Measurements from ENCODE around the gene ALK.
"Not testable (repeated sequence)": the region's sequence is repeated elsewhere in the genome, so short reads cannot be mapped to it uniquely, and the experiment has no call there.

The ALK gene

GRCh38 chr2:29786361-29786760 is 135.0 kb downstream of the ALK start:
- DNase-seq = peak; percentile 17 to 52

- DNase-seq = no peak
Observed at GRCh38 chr2:29783666-29784065, 137.7 kb downstream of the ALK start.

DNA sequence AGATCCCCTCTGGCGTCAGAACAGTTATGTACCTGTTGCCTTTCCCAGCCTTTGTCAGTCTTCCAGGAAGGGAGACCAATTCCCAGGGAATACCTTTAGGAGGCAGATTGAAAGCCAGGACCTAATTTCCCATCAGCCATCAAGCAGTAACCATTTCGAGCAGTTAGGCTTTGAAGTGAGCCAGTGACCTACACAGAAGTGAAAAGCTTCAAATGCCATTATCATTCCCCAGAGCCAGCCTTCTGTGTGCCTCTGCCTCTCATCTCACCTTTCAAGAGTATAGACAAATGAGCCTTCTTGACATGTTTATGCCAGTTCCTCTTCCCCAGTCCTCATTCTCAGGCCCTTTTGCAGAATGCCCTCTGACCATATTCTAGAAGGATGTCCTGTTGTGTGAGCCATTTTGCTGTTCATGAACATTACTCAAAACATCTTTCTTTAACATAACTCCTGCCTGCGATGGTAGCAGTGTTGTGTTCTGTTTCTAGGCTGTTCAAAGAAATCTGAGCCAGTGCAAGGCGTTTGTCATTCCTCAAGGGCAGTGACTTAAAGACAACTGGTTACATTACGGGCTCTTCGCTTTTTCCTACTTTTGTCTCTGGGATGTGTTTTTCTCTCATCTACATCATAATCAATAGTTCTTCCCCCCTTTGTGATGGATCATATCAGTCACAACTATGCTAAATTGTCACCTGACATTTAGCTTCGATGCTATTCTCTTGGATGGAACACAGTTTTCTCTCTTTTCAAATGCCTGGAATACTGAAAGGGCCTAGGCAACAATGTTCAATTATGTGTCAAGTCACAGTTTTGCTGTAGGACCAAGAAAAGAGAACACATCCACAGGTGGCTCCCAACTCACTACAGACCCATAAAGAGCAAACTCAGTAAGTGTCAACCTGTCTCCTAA is 138.6 kb downstream of the ALK start:
- DNase-seq = peak in 1 of 2 experiments; percentile 6

- no peak for DNase-seq
Observed at GRCh38 chr2:29782087-29782486, 139.3 kb downstream of the ALK start.

DNA sequence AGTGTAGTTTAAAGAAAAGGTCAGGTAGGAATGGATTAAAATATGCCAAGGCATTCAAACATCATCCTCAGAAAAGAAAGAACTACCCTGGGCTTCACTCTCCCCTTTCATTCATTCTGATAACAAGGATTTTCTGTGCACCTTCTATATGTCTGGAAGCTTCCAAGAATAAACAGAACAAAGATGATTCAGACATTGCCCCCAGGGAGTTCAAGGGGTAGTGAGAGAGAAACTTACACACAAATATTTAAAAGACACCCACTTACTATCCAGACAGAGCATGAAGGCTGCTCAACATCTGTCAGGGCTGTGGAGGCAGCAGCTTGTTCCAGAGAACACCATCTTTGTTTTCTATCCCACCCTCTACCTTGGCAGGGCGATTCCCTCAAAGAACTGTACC is 140.5 kb downstream of the ALK start:
- DNase-seq = no peak

DNA sequence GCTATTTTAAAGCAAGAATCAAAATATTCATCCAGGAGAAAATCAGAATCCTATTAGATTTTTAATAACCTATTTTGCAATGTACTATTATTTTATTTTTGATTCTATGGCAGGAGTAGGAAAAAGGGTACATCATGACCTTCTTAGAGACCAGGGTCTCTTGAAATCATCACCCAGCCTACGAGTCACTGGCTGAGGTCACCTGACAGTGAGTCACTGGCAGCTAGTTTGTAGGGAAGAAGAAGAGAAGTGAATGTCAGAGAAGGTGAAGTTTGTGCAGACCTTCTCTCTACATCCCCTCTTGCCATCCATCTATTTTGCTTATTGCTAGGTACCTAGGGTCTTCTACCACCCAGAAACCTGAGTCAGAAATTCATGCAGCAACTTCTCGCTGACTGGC is 144.2 kb downstream of the ALK start:
- DNase-seq = no peak

- no peak for DNase-seq
Observed at GRCh38 chr2:29776406-29776805, 145.0 kb downstream of the ALK start.

DNA sequence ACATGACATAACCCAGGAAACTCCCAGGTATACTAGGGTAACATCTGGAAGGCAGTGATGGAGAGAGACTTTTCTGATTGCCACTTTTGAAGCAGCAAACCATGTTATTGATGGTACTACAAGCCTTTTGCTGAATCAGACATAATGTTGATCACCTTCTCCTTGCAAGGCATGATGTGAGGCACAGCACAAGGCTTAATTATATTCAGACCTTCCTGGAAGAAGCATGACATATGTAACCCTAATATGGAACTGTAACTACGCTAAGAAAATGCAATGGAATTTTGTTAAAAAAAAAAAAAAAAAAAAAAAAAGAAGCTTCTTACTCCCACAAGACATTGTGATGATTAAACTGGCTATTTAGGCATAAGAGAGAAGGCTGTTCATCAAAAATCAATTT is 145.4 kb downstream of the ALK start:
- DNase-seq = no peak

DNA sequence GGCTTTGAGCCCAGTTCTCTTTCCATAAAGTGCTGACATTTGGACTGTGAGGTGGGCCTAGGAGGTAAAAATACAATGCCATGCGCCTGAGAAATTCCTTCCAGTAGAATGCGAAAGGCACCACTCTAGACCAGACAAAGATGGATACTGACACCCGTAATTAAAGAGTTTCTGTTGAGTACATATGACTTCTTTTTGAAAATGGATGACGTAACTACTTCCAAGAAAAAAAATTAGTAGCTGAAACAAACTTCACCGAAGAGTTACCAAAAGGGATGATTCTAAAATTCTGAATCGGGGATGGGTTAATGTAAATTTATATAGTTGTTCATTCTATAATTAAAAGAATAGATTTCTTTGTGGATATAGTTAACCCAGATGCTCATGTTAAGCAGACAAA is 146.8 kb downstream of the ALK start:
- no peak for DNase-seq

GRCh38 chr2:29770846-29771245 is 150.5 kb downstream of the ALK start:
- no peak for DNase-seq

DNA sequence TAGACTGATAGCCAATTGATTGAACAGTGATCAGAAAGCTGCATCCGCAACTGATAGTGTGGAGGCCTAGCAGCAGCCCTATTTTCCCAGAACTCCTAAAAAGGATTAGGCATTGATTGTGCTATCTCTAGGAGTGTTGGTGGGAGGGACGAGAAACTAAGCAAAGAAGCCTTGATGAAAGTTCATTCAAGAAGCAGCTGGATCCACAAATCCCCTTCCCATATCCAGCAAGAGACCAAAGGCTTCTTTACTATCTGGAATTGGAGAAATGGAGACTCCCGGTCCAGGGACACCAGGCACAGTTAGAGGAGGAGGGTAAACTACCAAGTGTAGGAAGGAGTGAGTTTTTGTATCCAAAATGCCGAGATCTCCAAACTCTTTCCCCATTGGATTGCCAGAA is 151.5 kb downstream of the ALK start:
- DNase-seq = no peak

DNA sequence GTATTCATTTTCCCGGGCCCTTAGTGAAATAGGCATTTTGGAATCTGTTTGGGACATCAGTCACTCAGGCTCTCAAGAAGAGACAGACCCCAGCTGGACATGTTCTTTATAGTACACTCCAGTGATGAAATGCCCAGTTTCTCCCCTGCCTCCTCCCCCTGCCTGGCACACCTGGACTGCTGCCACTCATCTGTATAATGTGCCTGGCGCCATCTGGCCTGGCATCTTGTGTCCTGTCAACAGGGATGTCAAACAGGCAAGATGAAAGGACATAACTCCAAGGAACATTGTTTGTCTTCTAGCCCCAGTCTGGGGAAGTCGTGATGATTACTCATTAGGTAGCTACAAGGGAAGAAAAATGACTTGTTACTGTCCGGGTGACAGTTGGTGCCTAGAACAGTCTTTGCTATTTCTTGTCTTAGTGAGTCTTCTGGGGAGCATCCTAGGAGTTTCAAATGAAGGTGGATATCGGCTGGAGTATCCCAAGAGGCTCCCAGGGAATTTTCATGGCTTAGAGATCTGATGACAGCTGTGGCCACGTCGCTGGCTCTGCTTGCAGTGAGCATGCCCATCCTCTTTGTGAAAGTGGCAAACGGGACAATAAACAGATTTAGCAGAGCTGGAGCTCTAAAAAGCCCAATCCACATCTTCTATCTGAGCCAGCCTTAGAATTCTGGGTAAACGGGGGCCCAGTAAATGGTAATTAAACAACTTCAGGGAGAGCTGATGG is 153.6 kb downstream of the ALK start:
- no peak for DNase-seq

GRCh38 chr2:29766191-29766590 is 155.2 kb downstream of the ALK start:
- no peak for DNase-seq

- DNase-seq = no peak
Observed at GRCh38 chr2:29765721-29766120, 155.7 kb downstream of the ALK start.

- no peak for DNase-seq
Observed at GRCh38 chr2:29763371-29763770, 158.0 kb downstream of the ALK start.

DNA sequence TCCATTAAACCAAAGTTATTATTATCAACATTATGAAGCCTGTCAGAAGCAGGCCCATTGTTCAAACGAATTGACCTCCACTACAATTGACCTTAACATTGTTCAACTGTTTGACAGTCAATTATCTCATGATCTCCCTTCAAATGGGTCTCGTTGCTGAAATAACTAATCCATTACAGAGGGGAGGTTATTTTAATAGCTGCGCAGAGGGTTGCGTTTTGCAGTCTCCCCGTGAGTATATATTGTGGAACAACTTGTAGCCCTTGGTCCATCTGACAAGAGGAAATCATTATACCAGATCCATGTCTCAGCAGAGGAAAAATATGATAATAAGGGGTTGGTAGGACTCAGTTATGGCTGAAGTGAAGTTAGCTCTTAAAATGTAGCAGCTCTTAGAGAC is 159.1 kb downstream of the ALK start:
- no peak for DNase-seq

GRCh38 chr2:29761278-29761677 is 160.1 kb downstream of the ALK start:
- no peak for DNase-seq

GRCh38 chr2:29760008-29760407 is 161.4 kb downstream of the ALK start:
- no peak for DNase-seq

GRCh38 chr2:29759360-29759759 is 162.0 kb downstream of the ALK start:
- no peak for DNase-seq

DNA sequence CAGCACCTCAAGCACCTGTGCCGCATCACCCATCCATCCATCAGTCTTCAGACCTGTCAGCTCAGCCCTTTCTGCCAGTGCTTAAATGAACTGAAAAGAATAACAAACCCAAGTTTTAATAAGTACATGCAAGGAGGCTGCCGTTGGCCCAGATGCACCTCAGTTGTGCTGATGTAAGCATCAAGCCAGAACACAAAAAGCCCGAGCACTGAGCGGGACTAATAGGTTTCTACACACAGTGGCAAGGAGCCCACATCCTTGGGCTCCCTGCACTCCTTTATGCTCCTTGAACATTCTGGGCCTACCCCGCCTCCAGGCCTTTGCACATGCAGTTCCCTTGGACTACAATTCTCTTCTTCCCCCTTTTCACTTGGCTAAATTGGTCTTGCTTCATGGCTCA is 165.6 kb downstream of the ALK start:
- no peak for DNase-seq

DNA sequence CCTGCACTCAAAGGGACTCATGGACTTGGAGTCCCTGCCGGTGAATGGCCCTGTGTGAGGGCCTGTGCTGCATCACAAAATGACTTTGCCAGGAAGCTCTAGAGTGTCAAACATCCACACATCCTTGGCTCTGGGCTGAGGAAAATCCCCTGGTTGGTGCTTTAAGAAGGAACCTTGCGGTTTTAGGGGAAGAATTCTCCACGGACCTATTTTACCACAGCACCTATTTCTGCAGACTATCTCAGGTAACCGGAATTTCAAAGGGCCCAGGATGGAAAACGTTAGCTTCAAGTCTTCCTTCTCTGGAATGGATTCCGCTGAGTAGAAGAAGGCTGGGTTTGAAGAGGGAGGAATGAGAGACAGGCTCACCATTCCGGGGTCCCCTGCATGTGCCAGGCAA is 166.2 kb downstream of the ALK start:
- DNase-seq = no peak

GRCh38 chr2:29753671-29754444 is 167.5 kb downstream of the ALK start:
- DNase-seq = no peak

- no peak for DNase-seq
Observed at GRCh38 chr2:29751390-29751789, 170.0 kb downstream of the ALK start.

- DNase-seq = not testable (repeated sequence)
Observed at GRCh38 chr2:29750463-29750862, 170.9 kb downstream of the ALK start.
